GM12878 (cell line): ENCODE results near the gene RAD23B. TPM values are rescaled to one million over a fixed set of nuclear protein-coding genes. Genes with fewer than 3 reads are reported as not detected.

Experiments used
- ATAC-seq: fragments of 200-7000 bp; cut with Tn5 transposase; 3 replicates; pipeline ENCODE4 v1.9.1; 2020; ENCODE audit warnings: mild to moderate bottlenecking, moderate library complexity
- BruUV-seq: library from RNA; stranded (reverse); fragments of 400-500 nt; replicated peaks from 2 replicates; lab custom pipeline; 2021; lab: Mats Ljungman, UMichigan
- CTCF ChIA-PET: fragments of 300-600 bp; sonication (Branson Sonifier 250); formaldehyde crosslinking; extraction: SDS; loops from one replicate; lab custom pipeline; 2021; ENCODE audit warnings: inconsistent platforms; lab: Yijun Ruan, JAX
- POLR2A ChIA-PET: fragments of 350-600 bp; formaldehyde crosslinking; extraction: SDS; loops from one replicate; lab custom pipeline; 2021; ENCODE audit warnings: inconsistent platforms; lab: Charles Lee
- RAD21 ChIA-PET: fragments of 300-600 bp; sonication (Branson Sonifier 250); formaldehyde crosslinking; loops from one replicate; lab custom pipeline; 2023; ENCODE audit warnings: antibody characterized with exemption; ENCODE audit not compliant: unreplicated experiment; lab: Charles Lee
- SMC1A ChIA-PET: fragments of 300-600 bp; sonication (Branson Sonifier 250); formaldehyde crosslinking; loops from one replicate; lab custom pipeline; 2023; ENCODE audit not compliant: unreplicated experiment, uncharacterized antibody; lab: Charles Lee
- DNase-seq: peaks from one replicate; pipeline ENCODE4 v3.0.0-alpha.2; 2011; ENCODE audit warnings: low read depth, low spot score
- FAIRE-seq: peaks from 3 replicates; lab custom pipeline; 2011; peaks lifted over from hg19 to GRCh38; lab: Jason Lieb, UNC
- H2AFZ ChIP-seq: 2 replicates; pipeline ENCODE4 v1.6.0; 2011; ENCODE audit warnings: low read depth, low read length, control low read depth; ENCODE audit not compliant: control insufficient read depth
- H3K27ac ChIP-seq: 2 replicates; pipeline ENCODE4 v1.5.1; 2011; ENCODE audit warnings: control low read depth; ENCODE audit not compliant: control insufficient read depth, insufficient read depth
- H3K27me3 ChIP-seq, 2 experiments: replicated peaks in 1 of 2; 2 replicates each; pipeline versions ENCODE4 v1.6.0 to v1.6.1; 2011; ENCODE audit warnings: low read length in 1 of 2; ENCODE audit not compliant: control insufficient read depth in 2 of 2, insufficient read depth in 2 of 2
- H3K36me3 ChIP-seq, 2 experiments: 2 replicates each; pipeline ENCODE4 v1.5.1; 2011; ENCODE audit warnings: low read length in 1 of 2; ENCODE audit not compliant: control insufficient read depth in 2 of 2, insufficient read depth in 2 of 2
- H3K4me1 ChIP-seq: 2 replicates; pipeline ENCODE4 v1.6.1; 2011; ENCODE audit warnings: mild to moderate bottlenecking, low read length, moderate library complexity, mixed read lengths; ENCODE audit not compliant: control insufficient read depth, insufficient read depth
- H3K4me2 ChIP-seq: 2 replicates; pipeline ENCODE4 v1.6.0; 2011; ENCODE audit warnings: control low read depth; ENCODE audit not compliant: control insufficient read depth, insufficient read depth
- H3K4me3 ChIP-seq: fragments of 200-600 bp; sonication (generic); 2 replicates; pipeline ENCODE4 v1.5.1; 2016
- H3K79me2 ChIP-seq: 2 replicates; pipeline ENCODE4 v1.6.0; 2011; ENCODE audit warnings: low read length; ENCODE audit not compliant: control insufficient read depth, insufficient read depth
- H3K9ac ChIP-seq: 2 replicates; pipeline ENCODE4 v1.8.0; 2011; ENCODE audit warnings: low read length, control low read depth, mixed read lengths; ENCODE audit not compliant: control insufficient read depth, insufficient read depth
- H3K9me3 ChIP-seq: replicated peaks from 3 replicates; pipeline ENCODE4 v1.5.1; 2011; ENCODE audit warnings: mild to moderate bottlenecking, low read length; ENCODE audit not compliant: control insufficient read depth, insufficient read depth
- H4K20me1 ChIP-seq: 2 replicates; pipeline ENCODE4 v1.6.0; 2011; ENCODE audit not compliant: control insufficient read depth, insufficient read depth
- ATF7 ChIP-seq: fragments of 450-650 bp; IDR thresholded peaks from 2 replicates; pipeline ENCODE4 v1.6.1; 2016; ENCODE audit warnings: low read depth, mild to moderate bottlenecking
- CREM ChIP-seq: IDR thresholded peaks from 2 replicates; pipeline ENCODE4 v1.6.1; 2014; ENCODE audit warnings: antibody characterized with exemption, low read depth
- E2F8 ChIP-seq: fragments of 450-650 bp; IDR thresholded peaks from 2 replicates; pipeline ENCODE4 v1.6.1; 2018; ENCODE audit warnings: mild to moderate bottlenecking, low read depth, moderate library complexity; ENCODE audit not compliant: partially characterized antibody
- EED ChIP-seq: sonication (generic); IDR thresholded peaks from 2 replicates; pipeline ENCODE4 v1.6.1; 2016; ENCODE audit warnings: antibody characterized with exemption, low read depth
- FOXK2 ChIP-seq: fragments of 450-650 bp; IDR thresholded peaks from 2 replicates; pipeline ENCODE4 v1.6.1; 2017; ENCODE audit warnings: mild to moderate bottlenecking, moderate library complexity
- HDAC2 ChIP-seq: fragments of 200-600 bp; sonication (generic); IDR thresholded peaks from 2 replicates; pipeline ENCODE4 v1.6.1; 2017
- IRF4 ChIP-seq: IDR thresholded peaks from 2 replicates; pipeline ENCODE4 v1.6.1; 2011; ENCODE audit warnings: low read depth, low read length
- JUNB ChIP-seq: IDR thresholded peaks from 2 replicates; pipeline ENCODE4 v1.6.1; 2016; ENCODE audit warnings: antibody characterized with exemption, mild to moderate bottlenecking
- LARP7 ChIP-seq: fragments of 450-650 bp; IDR thresholded peaks from 2 replicates; pipeline ENCODE4 v1.6.1; 2017; ENCODE audit warnings: mild to moderate bottlenecking
- MTA2 ChIP-seq: fragments of 450-650 bp; IDR thresholded peaks from 2 replicates; pipeline ENCODE4 v1.6.1; 2016; ENCODE audit warnings: low read depth, mild to moderate bottlenecking, moderate library complexity
- MYB ChIP-seq: fragments of 150-350 bp; IDR thresholded peaks from 2 replicates; pipeline ENCODE4 v1.6.1; 2014; ENCODE audit warnings: mild to moderate bottlenecking, low read depth, low read length, borderline replicate concordance
- NR2F1 ChIP-seq: fragments of 450-650 bp; conservative IDR thresholded peaks from 2 replicates; pipeline ENCODE4 v1.6.1; 2017; ENCODE audit warnings: mild to moderate bottlenecking
- PML ChIP-seq: IDR thresholded peaks from 2 replicates; pipeline ENCODE4 v1.6.1; 2012; ENCODE audit warnings: low read length, inconsistent platforms
- RFX5 ChIP-seq: IDR thresholded peaks from 2 replicates; pipeline ENCODE4 v1.6.1; 2011; ENCODE audit warnings: low read depth, low read length, improper control_type of control experiment
- RUNX3 ChIP-seq: IDR thresholded peaks from 2 replicates; pipeline ENCODE4 v1.6.1; 2012; ENCODE audit warnings: low read length, inconsistent platforms
- SMC3 ChIP-seq: IDR thresholded peaks from 2 replicates; pipeline ENCODE4 v1.6.1; 2011; ENCODE audit warnings: low read length, improper control_type of control experiment, borderline replicate concordance
- USF1 ChIP-seq: IDR thresholded peaks from 2 replicates; pipeline ENCODE4 v1.6.1; 2011; ENCODE audit warnings: borderline replicate concordance, low read depth, mild to moderate bottlenecking, moderate library complexity, mixed read lengths, low read length; ENCODE audit not compliant: insufficient read depth; ENCODE audit errors: extremely low read length
- USF2 ChIP-seq: IDR thresholded peaks from 2 replicates; pipeline ENCODE4 v1.6.1; 2011; ENCODE audit warnings: low read depth, low read length, improper control_type of control experiment, borderline replicate concordance
- WGBS: methylation state at CpG from one replicate; pipeline ENCODE4 v1.1.6; 2016; ENCODE audit warnings: low lambda C conversion rate; ENCODE audit not compliant: insufficient replicate concordance, insufficient coverage; ENCODE audit errors: missing lambda C conversion rate; 5-methylcytosine and 5-hydroxymethylcytosine counted together
- in situ Hi-C: fragments of 300-500 bp; cut with MboI; formaldehyde crosslinking; loops from 9 replicates; pipeline ENCODE4 v1.14.3; 2018; ENCODE audit warnings: mixed read lengths
- intact Hi-C: fragments of 100-400 bp; cut with micrococcal nuclease; formaldehyde crosslinking; loops from one replicate; pipeline ENCODE4 v1.14.2; 2022; ENCODE audit not compliant: unreplicated experiment
- polyA plus RNA-seq, 11 experiments: library from polyadenylated mRNA; depleted of rRNA in 4 of 11; unstranded in 6 of 11; stranded (reverse) in 5 of 11; fragments of >200 nt; fragmentation: Nextera tagmentation in 4 of 11; fragmentation: Illumina TruSeq in 1 of 11; extraction: Ambion mirVana in 4 of 11; extraction: Trizol in 1 of 11; gene quantifications; 1 replicate in 1 of 11; 2 replicates in 10 of 11; pipeline versions ENCODE4 v1.2.1 to v1.2.3, GENCODE V29; 2011 to 2016; ENCODE audit warnings: inconsistent platforms in 2 of 11, missing spikeins in 2 of 11, low read depth in 1 of 11
- total RNA-seq, 4 experiments: library from RNA; depleted of rRNA in 3 of 4; stranded (reverse); fragments of >200 nt in 3 of 4; fragmentation: Illumina TruSeq in 1 of 4; extraction: Trizol in 1 of 4; gene quantifications; 2 replicates each; pipeline versions ENCODE4 v1.2.1 to v1.2.3, GENCODE V29; 2013 to 2021

The RAD23B gene
- total and polyA plus RNA-seq, 10 of the 15 experiments (the other 5 are each of a cell fraction or from before 2014, with no cell fraction given): 10.3 to 256 (median 54.6) TPM

- Histone ChIP-seq H3K9ac (no peak overlapping the region), H3K4me2 (no peak overlapping the region), H2AFZ (no peak overlapping the region), H3K4me1 (no peaks in the 10 kb centered on the region; the same call in 1 of the 2 replicates), H3K27ac (no peak overlapping the region)
- SMC1A ChIA-PET: interaction anchor here (0.6 to 3.3 kb wide), 8 partner anchors 7 to 534 kb away, joined by 3 to 64 read pairs (median 12); partner anchors contain the start of gene RAD23B
- RAD21 ChIA-PET: interaction anchor here (1.8 to 2.9 kb wide), 4 partner anchors 7 to 73 kb away, joined by 6 to 53 read pairs (median 22); partner anchors contain the start of gene RAD23B
- CTCF ChIA-PET: interaction anchor here (1.6 to 3.0 kb wide), 2 partner anchors 8 to 12 kb away, joined by 6 to 21 read pairs; no protein-coding TSS in a partner anchor
- intact Hi-C loops: no loop called here
- TF ChIP-seq USF1: no peak
- TF ChIP-seq USF2: no peak
- no peak for TF ChIP-seq IRF4
- no peak for TF ChIP-seq MTA2
- TF ChIP-seq HDAC2: no peak
- no peak for TF ChIP-seq NR2F1
- no peak for TF ChIP-seq JUNB
- TF ChIP-seq RUNX3: no peak
- no peak for TF ChIP-seq ATF7
- no peak for TF ChIP-seq SMC3
- TF ChIP-seq PML: no peak
- TF ChIP-seq LARP7: no peak
- TF ChIP-seq EED: no peak
- no peak for TF ChIP-seq E2F8
- TF ChIP-seq FOXK2: no peak
- no peak for TF ChIP-seq MYB
- TF ChIP-seq RFX5: no peak
- TF ChIP-seq CREM: no peak
- TF ChIP-seq, all 136 proteins: peak for 0
- 76% methylated on average over 2 of the region's 2 CpGs for WGBS
- no peak for FAIRE-seq
- no peak for DNase-seq
- BruUV-seq: no TSS peak
- POLR2A ChIA-PET: interaction anchor here (1.5 to 2.8 kb wide), 3 partner anchors 7 to 41 kb away, joined by 5 to 36 read pairs (median 11); partner anchors contain the start of gene RAD23B
- in situ Hi-C loops: no loop called here
- Histone ChIP-seq H3K36me3 (no peaks in the 10 kb centered on the region), H3K27me3 (no peaks in the 10 kb centered on the region), H3K9me3 (no peaks in the 10 kb centered on the region; the same call in 2 of the 3 replicates), H3K4me3 (no peak overlapping the region), H3K79me2 (no peaks in the 10 kb centered on the region), H4K20me1 (no peaks in the 10 kb centered on the region)
- no peak for ATAC-seq
Observed at GRCh38 chr9:107268560-107268959, 14.5 kb upstream of the RAD23B start.
